ENCODE data around the gene FTO.
"Not testable (repeated sequence)": the region's sequence is repeated elsewhere in the genome, so short reads cannot be mapped to it uniquely, and the experiment has no call there.

FTO gene

GRCh38 chr16:53855511-53855910 is 151.6 kb downstream of the FTO start:
- FAIRE-seq (no peak), DNase-seq (ENCODE audit: low spot score) (no peak)

GRCh38 chr16:53859995-53860540 is 156.1 kb downstream of the FTO start:
- FAIRE-seq (no peak), DNase-seq (ENCODE audit: low spot score) (no peak)

GRCh38 chr16:53863861-53864260 is 159.9 kb downstream of the FTO start:
- no peak for FAIRE-seq
- DNase-seq (ENCODE audit: low spot score) = no peak

- DNase-seq (ENCODE audit: low spot score) (peak; percentile 19), FAIRE-seq (peak; percentile 64)
Observed at GRCh38 chr16:53864819-53865493, 161.0 kb downstream of the FTO start.

- DNase-seq (ENCODE audit: low spot score) = peak; percentile 24
Observed at GRCh38 chr16:53865494-53865863, 161.5 kb downstream of the FTO start.

GRCh38 chr16:53866520-53866919 is 162.6 kb downstream of the FTO start:
- DNase-seq (ENCODE audit: low spot score) = no peak
- no peak for FAIRE-seq

More at GRCh38 chr16:53865494-53865863, 161.5 kb downstream of the FTO start:
- no peak for FAIRE-seq

- DNase-seq (ENCODE audit: low spot score) = no peak
- no peak for FAIRE-seq
Observed at GRCh38 chr16:53870831-53871230, 166.9 kb downstream of the FTO start.

GRCh38 chr16:53872248-53873221 is 168.6 kb downstream of the FTO start:
- DNase-seq (ENCODE audit: low spot score) (peak; percentile 49), FAIRE-seq (peak; percentile 85)

- peak; percentile 17 for DNase-seq (ENCODE audit: low spot score)
- no peak for FAIRE-seq
Observed at GRCh38 chr16:53876811-53877210, 172.9 kb downstream of the FTO start.

GRCh38 chr16:53878216-53878615 is 174.3 kb downstream of the FTO start:
- no peak for DNase-seq (ENCODE audit: low spot score)
- no peak for FAIRE-seq

GRCh38 chr16:53881371-53881770 is 177.4 kb downstream of the FTO start:
- FAIRE-seq (no peak), DNase-seq (ENCODE audit: low spot score) (peak; percentile 21)

- DNase-seq (ENCODE audit: low spot score) (no peak), FAIRE-seq (no peak)
Observed at GRCh38 chr16:53882310-53882709, 178.4 kb downstream of the FTO start.

GRCh38 chr16:53884748-53885147 is 180.8 kb downstream of the FTO start:
- DNase-seq (ENCODE audit: low spot score) (no peak), FAIRE-seq (no peak)

GRCh38 chr16:53886482-53887378 is 182.8 kb downstream of the FTO start:
- DNase-seq (ENCODE audit: low spot score) = no peak

GRCh38 chr16:53888222-53888621 is 184.3 kb downstream of the FTO start:
- DNase-seq (ENCODE audit: low spot score) (no peak), FAIRE-seq (no peak)

More at GRCh38 chr16:53886482-53887378, 182.8 kb downstream of the FTO start:
- no peak for FAIRE-seq

- DNase-seq (ENCODE audit: low spot score); FAIRE-seq: not testable (repeated sequence)
Observed at GRCh38 chr16:53890877-53891276, 186.9 kb downstream of the FTO start.

- no peak for FAIRE-seq
- DNase-seq (ENCODE audit: low spot score) = no peak
Observed at GRCh38 chr16:53891409-53892139, 187.6 kb downstream of the FTO start.

GRCh38 chr16:53892155-53892554 is 188.2 kb downstream of the FTO start:
- FAIRE-seq (peak; percentile 4), DNase-seq (ENCODE audit: low spot score) (peak; percentile 31)

- peak; percentile 38 for DNase-seq (ENCODE audit: low spot score)
- FAIRE-seq = peak; percentile 80
Observed at GRCh38 chr16:53893731-53894435, 189.9 kb downstream of the FTO start.

- DNase-seq (ENCODE audit: low spot score) (no peak), FAIRE-seq (no peak)
Observed at GRCh38 chr16:53894686-53895085, 190.7 kb downstream of the FTO start.
